Activated naive CD8-positive, alpha-beta T cell treated with anti-CD3 and anti-CD28 coated beads, Interleukin-2, amount 50 U/mL, for 24 hours (primary cell): ENCODE measurements around the gene PDE2A.

Source experiments
- ATAC-seq: fragments of 150-1000 bp; cut with Tn5 transposase; one replicate; pipeline ENCODE4 v1.10.0; 2021
- DNase-seq: peaks from one replicate; pipeline ENCODE4 v3.0.0; 2021
- H3K27ac Mint-ChIP-seq: one replicate; pipeline ENCODE4 v1.8.0; 2021; ENCODE audit warnings: mild to moderate bottlenecking, mixed read lengths
- H3K27me3 Mint-ChIP-seq: one replicate; pipeline ENCODE4 v1.8.0; 2021; ENCODE audit warnings: mixed read lengths
- H3K36me3 Mint-ChIP-seq: one replicate; pipeline ENCODE4 v1.8.0; 2021; ENCODE audit warnings: low read depth, mixed read lengths
- H3K4me1 Mint-ChIP-seq: one replicate; pipeline ENCODE4 v1.8.0; 2021; ENCODE audit warnings: mixed read lengths
- H3K4me3 Mint-ChIP-seq: one replicate; pipeline ENCODE4 v1.8.0; 2021; ENCODE audit warnings: mild to moderate bottlenecking, moderate library complexity, mixed read lengths
- H3K9me3 Mint-ChIP-seq: one replicate; pipeline ENCODE4 v1.8.0; 2021; ENCODE audit warnings: mixed read lengths

PDE2A gene

DNA sequence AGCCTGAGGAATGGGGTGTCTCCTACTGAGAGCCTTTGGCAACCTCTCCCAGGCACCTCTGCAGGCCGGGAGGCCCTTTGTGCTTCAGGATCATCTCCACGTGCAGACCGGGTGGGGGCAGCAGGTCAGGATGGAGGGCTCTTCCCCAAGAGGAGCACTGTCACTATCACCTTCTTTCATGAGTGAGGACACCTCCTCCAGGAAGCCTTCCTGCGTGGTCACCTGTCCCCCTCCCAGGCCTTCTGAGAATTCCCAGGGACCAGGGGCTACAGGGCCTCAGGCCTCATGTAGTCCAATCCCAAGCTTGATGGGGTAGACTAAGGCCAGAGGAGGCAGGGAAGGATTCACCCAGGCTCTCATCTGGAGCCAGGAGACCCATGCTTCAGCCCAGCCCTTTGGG lies 57.6 kb downstream of the PDE2A start:
- ATAC-seq, result no peak
- H3K36me3 Mint-ChIP-seq, result no peaks in the 10 kb centered on the region
- peaks cover 15% of the 10 kb centered on the region for H3K27me3 Mint-ChIP-seq

GRCh38 chr11:72615329-72615728 lies 58.9 kb downstream of the PDE2A start:
- H3K27me3 Mint-ChIP-seq, result peaks cover 20% of the 10 kb centered on the region
- no peaks in the 10 kb centered on the region for H3K36me3 Mint-ChIP-seq
- no peak for ATAC-seq

More for the DNA sequence above, 57.6 kb downstream of the PDE2A start:
- H3K9me3 Mint-ChIP-seq, result no peaks in the 10 kb centered on the region
- DNase-seq, result no peak
- no peak overlapping the region for H3K4me3 Mint-ChIP-seq
- H3K4me1 Mint-ChIP-seq, result peaks cover 10% of the 10 kb centered on the region
- H3K27ac Mint-ChIP-seq, result no peak overlapping the region

DNA sequence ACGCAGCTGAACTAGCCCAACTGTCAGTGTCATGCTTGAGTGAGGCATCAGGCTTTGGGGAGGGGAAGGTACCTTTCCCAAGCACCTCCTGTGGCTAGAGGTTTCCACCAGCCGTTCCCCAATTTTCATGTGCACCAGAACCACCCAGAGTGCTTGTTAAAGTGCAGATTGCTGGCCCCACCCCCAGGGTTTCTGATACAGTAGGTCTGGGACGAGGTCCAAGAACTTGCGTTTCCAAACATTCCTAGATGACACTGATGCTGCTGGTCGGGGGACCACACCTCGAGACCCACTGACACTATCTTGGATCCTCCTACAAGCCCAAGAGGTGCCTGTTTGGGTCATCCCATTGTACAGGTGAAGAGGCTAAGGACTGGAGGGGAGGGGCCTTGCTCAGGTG lies 59.8 kb downstream of the PDE2A start:
- peaks cover 21% of the 10 kb centered on the region for H3K27me3 Mint-ChIP-seq
- no peaks in the 10 kb centered on the region for H3K4me1 Mint-ChIP-seq
- DNase-seq (no peak), ATAC-seq (no peak)
- no peaks in the 10 kb centered on the region for H3K9me3 Mint-ChIP-seq
- H3K27ac Mint-ChIP-seq, result no peak overlapping the region
- no peaks in the 10 kb centered on the region for H3K36me3 Mint-ChIP-seq
- no peak overlapping the region for H3K4me3 Mint-ChIP-seq

More at GRCh38 chr11:72615329-72615728, 58.9 kb downstream of the PDE2A start:
- no peak for DNase-seq
- Mint-ChIP-seq H3K9me3 (no peaks in the 10 kb centered on the region), H3K4me3 (no peak overlapping the region), H3K27ac (no peak overlapping the region), H3K4me1 (no peaks in the 10 kb centered on the region)

GRCh38 chr11:72613977-72614376 lies 60.2 kb downstream of the PDE2A start:
- peaks cover 25% of the 10 kb centered on the region for H3K27me3 Mint-ChIP-seq
- ATAC-seq (no peak), DNase-seq (no peak)
- H3K27ac Mint-ChIP-seq, result no peak overlapping the region
- H3K9me3 Mint-ChIP-seq, result no peaks in the 10 kb centered on the region
- peaks cover 3% of the 10 kb centered on the region for H3K4me1 Mint-ChIP-seq
- H3K36me3 Mint-ChIP-seq, result no peaks in the 10 kb centered on the region
- no peak overlapping the region for H3K4me3 Mint-ChIP-seq

- Mint-ChIP-seq H3K4me1 (peaks cover 3% of the 10 kb centered on the region), H3K27ac (no peak overlapping the region), H3K27me3 (peaks cover 25% of the 10 kb centered on the region), H3K9me3 (no peaks in the 10 kb centered on the region), H3K36me3 (no peaks in the 10 kb centered on the region), H3K4me3 (no peak overlapping the region)
- no peak for ATAC-seq
- no peak for DNase-seq
Measured at GRCh38 chr11:72613450-72613849, 60.8 kb downstream of the PDE2A start.

GRCh38 chr11:72609476-72609875 lies 64.7 kb downstream of the PDE2A start:
- no peak for DNase-seq
- Mint-ChIP-seq H3K27ac (no peak overlapping the region), H3K9me3 (no peaks in the 10 kb centered on the region), H3K4me3 (no peak overlapping the region), H3K36me3 (no peaks in the 10 kb centered on the region), H3K4me1 (peaks cover 5% of the 10 kb centered on the region), H3K27me3 (peaks cover 26% of the 10 kb centered on the region)
- ATAC-seq, result no peak

DNA sequence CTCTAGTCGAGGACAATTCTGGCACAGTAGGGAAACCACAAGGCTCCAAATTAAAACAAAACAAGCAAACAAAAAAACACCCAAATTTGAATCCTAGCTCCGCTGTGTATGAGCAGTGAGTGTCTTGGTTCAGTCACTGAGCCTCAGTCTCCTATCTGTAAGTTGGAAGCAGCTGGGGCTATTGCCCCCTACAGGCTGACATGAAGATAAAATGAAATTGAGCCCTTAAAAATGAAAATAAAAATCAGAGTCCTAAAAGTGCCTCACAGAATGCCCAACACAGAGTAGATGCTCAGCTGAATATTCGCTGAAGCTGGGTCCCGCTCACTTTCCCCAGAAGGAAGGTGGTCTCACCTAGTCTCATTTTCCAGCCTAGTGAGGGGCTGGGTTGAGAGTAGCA lies 65.2 kb downstream of the PDE2A start:
- DNase-seq (no peak), ATAC-seq (no peak)
- no peaks in the 10 kb centered on the region for H3K36me3 Mint-ChIP-seq
- H3K4me3 Mint-ChIP-seq, result no peak overlapping the region
- H3K9me3 Mint-ChIP-seq, result no peaks in the 10 kb centered on the region
- H3K27me3 Mint-ChIP-seq, result peaks cover 23% of the 10 kb centered on the region
- peaks cover 5% of the 10 kb centered on the region for H3K4me1 Mint-ChIP-seq
- H3K27ac Mint-ChIP-seq, result no peak overlapping the region

- Mint-ChIP-seq H3K36me3 (no peaks in the 10 kb centered on the region), H3K9me3 (no peaks in the 10 kb centered on the region), H3K4me3 (no peak overlapping the region), H3K27ac (no peak overlapping the region), H3K4me1 (peaks cover 5% of the 10 kb centered on the region), H3K27me3 (peaks cover 22% of the 10 kb centered on the region)
- DNase-seq (no peak), ATAC-seq (no peak)
Measured at GRCh38 chr11:72607496-72607895, 66.7 kb downstream of the PDE2A start.

- DNase-seq (no peak), ATAC-seq (peak; percentile 31)
- Mint-ChIP-seq H3K4me1 (peaks cover 5% of the 10 kb centered on the region), H3K36me3 (no peaks in the 10 kb centered on the region), H3K27me3 (peaks cover 21% of the 10 kb centered on the region), H3K27ac (no peak overlapping the region), H3K9me3 (no peaks in the 10 kb centered on the region), H3K4me3 (no peak overlapping the region)
Measured at GRCh38 chr11:72606748-72607468, 67.3 kb downstream of the PDE2A start.

GRCh38 chr11:72605973-72606747 lies 68.1 kb downstream of the PDE2A start:
- DNase-seq (no peak), ATAC-seq (no peak)
- peaks cover 5% of the 10 kb centered on the region for H3K4me1 Mint-ChIP-seq
- H3K9me3 Mint-ChIP-seq, result no peaks in the 10 kb centered on the region
- H3K27ac Mint-ChIP-seq, result no peak overlapping the region
- H3K27me3 Mint-ChIP-seq, result peaks cover 19% of the 10 kb centered on the region
- no peak overlapping the region for H3K4me3 Mint-ChIP-seq
- H3K36me3 Mint-ChIP-seq, result no peaks in the 10 kb centered on the region

- no peak overlapping the region for H3K27ac Mint-ChIP-seq
- H3K36me3 Mint-ChIP-seq, result no peaks in the 10 kb centered on the region
- peaks cover 5% of the 10 kb centered on the region for H3K4me1 Mint-ChIP-seq
- no peaks in the 10 kb centered on the region for H3K9me3 Mint-ChIP-seq
- no peak for DNase-seq
- no peak overlapping the region for H3K4me3 Mint-ChIP-seq
- H3K27me3 Mint-ChIP-seq, result peaks cover 12% of the 10 kb centered on the region
- ATAC-seq, result no peak
Measured at GRCh38 chr11:72604256-72604655, 70.0 kb downstream of the PDE2A start.

DNA sequence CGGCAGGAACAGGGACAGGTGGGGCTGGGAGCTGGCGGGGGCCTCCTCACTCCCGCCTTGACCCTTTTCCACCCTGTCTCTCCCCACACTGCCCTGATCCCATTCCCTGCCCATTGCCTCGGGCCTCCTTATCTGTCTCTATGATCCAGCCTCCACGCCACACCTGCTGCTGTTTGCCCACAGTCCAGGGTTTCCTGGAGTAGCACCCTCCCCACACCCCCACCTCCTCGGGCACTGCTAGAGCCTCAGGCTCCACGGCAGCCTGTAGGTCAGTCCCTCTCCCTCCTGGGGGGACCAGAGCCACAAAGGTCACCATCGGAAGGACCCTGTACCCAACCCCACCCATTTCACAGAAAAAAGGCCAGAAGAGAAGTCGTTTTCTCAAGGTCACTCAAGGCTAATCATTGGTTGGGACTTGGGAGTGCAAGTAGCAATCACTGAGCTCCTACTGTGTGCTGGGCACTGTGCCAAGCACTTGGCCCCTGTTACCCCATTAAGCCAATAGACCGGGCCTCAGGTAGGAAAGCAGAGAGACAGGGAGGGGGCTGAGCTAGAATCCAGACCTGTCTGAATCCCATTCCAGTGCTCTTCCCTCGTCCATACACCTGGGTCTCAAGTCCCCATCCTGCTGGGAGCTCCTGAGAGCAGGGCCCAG lies 71.8 kb downstream of the PDE2A start:
- Mint-ChIP-seq H3K27me3 (peaks cover 4% of the 10 kb centered on the region), H3K4me1 (peaks cover 2% of the 10 kb centered on the region), H3K9me3 (no peaks in the 10 kb centered on the region), H3K36me3 (no peaks in the 10 kb centered on the region), H3K27ac (no peak overlapping the region), H3K4me3 (no peak overlapping the region)
- no peak for ATAC-seq
- no peak for DNase-seq

DNA sequence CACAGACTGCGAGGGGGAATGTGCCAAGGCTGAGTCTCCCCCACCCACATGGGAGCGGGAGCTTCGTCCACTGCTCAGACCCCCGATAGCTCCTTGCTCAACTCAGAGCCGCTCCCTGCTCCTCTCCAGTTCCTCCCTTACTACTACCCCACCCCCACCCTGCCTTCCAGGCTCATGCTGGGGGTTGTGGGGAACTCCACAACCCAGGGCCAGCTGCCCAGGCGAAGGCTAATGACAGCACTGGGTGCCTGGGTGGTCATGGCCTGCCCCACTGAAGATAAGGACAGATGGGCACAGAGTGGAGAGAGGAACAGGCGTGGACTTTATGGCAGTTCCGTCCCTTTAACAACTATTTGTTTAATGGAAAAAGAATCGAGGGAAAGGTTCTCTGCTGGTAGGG lies 73.7 kb downstream of the PDE2A start:
- H3K27ac Mint-ChIP-seq, result no peak overlapping the region
- ATAC-seq (no peak), DNase-seq (no peak)
- peaks cover 4% of the 10 kb centered on the region for H3K27me3 Mint-ChIP-seq
- no peaks in the 10 kb centered on the region for H3K36me3 Mint-ChIP-seq
- H3K4me1 Mint-ChIP-seq, result no peaks in the 10 kb centered on the region
- no peaks in the 10 kb centered on the region for H3K9me3 Mint-ChIP-seq
- H3K4me3 Mint-ChIP-seq, result no peak overlapping the region

DNA sequence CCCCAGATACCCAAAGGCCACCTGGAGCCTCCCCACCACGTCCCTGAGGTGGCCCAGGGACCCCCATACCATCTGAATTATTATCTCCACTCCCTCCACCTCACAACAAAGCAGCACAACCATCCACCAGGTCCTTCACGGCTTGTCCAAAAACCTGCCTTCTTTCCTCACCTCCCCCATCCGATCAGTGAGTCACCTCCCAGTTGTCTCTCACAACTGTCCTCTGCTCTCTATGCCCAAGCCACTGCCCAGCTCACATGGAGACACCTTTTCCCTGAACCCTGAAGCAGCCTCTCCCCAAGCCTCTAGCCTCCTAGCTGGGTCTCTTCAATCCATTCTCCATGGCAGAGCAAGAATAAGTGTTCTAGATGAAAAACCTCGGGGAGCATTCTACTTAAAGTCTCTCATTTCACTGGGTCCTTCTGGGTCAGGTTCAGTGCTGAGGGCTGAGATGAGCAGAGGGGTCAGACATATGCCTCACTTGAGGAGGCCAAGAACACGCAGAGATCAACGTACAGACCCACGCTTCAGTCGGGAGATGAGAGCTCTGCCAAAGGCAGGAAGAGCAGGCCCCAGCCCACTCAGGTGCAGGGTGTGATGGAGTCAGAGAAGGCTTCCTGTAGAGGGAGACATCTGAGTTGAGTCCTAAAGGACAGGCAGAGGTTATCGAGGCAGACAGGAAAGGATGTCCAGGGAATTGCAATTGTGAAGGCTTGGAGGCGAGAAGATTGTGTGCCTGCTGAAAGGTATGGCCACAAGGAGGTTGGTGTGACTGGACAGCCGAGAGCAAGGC lies 74.7 kb downstream of the PDE2A start:
- Mint-ChIP-seq H3K27ac (no peak overlapping the region), H3K4me3 (no peak overlapping the region), H3K27me3 (peaks cover 6% of the 10 kb centered on the region), H3K9me3 (no peaks in the 10 kb centered on the region), H3K4me1 (no peaks in the 10 kb centered on the region), H3K36me3 (no peaks in the 10 kb centered on the region)
- DNase-seq (no peak), ATAC-seq (no peak)
